GM18861 (cell line): Measurements from ENCODE around the gene GPRC5B.

Experiments used
- ATAC-seq: cut with Tn5 transposase; IDR thresholded peaks from one replicate; pipeline ENCODE4 v1.9.1; 2021; ENCODE audit not compliant: unreplicated experiment

The GPRC5B gene

DNA sequence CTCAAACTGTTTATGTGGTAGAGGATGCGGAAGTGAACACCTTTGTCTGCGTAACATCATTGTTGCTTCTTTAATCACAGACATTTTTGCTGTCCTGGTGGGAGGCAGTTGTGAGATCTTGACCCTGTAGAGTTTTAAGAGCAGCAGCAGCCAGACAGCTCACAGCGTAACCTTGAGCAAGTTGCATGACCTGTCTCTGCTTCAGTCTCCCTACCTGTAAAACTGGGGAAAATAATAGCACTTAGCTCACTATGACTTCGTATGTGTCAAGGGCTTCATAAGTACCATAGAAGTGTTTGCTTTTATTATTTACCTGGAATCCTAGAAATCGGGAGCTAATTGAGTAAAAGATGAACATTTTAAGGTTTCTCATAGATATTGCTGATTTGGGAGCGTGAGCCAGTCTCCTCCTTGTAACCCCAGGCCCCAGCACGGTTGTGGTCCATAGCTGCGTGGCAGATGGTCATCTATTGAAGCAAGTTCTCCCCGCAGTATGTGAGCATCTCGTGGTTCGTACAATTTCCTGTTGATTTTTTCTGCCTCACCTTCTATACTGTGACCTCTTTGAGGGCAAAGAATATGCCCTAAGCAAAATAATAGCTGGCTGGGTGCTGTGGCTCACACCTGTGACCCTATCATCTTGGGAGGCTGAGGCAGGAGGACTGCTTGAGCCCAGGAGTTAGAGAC is 34.4 kb downstream of the GPRC5B start:
- no peak for ATAC-seq

DNA sequence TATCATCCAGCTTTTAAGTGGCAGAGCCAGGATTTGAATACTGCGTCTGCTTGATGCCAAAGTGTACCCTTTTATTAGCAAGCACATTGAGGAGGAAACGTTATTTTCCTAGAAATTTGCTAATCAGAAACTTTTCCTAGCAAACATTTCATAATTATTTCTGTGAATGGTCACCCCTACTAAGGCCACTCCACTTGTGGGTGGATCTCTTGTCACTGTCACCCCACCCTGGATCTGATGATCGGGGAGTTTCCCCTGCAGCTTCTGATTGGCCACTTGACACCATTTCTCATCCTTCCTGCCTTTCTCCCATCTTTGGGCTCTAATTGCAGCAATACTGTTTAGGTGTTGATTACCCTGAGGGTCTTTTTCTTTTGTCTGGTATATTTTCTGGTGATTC is 35.9 kb downstream of the GPRC5B start:
- no peak for ATAC-seq

DNA sequence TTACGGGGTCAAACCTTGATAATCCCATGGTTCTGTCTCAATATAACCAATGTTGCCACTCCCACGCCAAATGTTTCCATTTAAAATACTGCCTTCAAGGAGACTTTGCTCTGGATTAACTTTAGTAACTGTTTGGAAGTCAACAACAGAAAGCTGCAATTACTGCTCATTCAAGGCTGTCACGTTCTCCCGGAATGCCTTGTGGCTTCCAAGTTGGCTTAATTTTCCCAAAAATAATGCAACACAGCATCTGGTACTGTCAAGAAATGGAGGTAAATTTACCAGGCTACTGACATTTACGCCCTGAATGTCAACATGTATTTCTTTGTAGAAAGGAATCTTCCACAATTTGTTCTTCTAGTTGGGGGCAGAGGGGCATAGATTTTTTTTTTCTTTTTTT is 38.2 kb downstream of the GPRC5B start:
- ATAC-seq: no peak

GRCh38 chr16:19844945-19845641 is 39.6 kb downstream of the GPRC5B start:
- no peak for ATAC-seq

DNA sequence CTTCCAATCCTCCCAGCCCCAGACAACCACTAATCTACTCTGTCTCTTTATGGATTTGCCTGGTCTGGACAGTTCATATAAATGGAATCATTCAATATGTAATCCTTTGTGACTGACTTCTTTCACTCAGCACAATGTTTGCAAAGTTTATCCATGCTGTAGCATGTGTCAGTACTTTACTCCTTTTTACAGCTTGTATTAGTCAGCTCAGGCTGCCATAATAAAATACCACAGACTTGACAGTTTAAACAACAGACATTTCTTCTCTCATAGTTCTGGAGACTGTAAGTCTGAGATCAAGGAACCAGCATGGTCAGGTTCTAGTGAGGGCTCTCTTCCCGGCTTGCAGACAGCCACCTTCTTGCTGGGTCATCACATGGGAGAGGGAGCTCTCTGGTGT is 41.3 kb downstream of the GPRC5B start:
- no peak for ATAC-seq

DNA sequence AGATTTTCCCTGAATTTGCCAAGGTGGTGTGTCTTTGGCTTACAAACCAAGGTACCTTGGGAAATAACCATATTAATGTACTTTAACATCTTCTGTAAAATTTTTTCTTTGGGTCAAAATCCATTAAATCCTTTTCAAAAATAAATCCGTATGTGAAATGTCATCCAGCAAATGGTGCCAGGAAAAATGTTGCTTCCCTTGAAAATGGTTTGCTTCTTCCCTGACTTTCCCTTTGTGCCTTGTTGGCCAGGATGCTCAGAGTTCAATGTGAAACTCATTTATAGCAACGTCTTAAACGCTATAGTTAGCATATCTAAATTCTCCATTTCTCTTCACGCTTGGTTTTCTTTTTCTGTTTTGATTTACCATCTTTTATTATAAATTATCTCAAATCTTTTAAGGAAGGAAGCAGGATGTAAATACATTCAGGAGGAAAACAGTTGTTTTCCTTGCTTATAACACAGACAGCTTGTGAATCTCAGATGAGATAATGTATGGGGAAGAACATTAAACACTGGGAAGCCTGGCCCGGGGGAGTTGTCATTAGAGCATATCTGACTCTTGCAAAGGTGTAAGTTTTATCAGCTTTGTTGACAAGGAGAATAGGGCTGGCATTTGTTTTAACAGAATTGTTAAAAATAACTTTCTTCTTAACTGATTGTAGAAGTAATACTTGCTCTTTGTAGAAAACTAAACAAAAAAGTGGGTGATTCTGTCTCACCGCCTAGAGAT is 42.1 kb downstream of the GPRC5B start:
- no peak for ATAC-seq

GRCh38 chr16:19841184-19841583 is 43.5 kb downstream of the GPRC5B start:
- no peak for ATAC-seq

DNA sequence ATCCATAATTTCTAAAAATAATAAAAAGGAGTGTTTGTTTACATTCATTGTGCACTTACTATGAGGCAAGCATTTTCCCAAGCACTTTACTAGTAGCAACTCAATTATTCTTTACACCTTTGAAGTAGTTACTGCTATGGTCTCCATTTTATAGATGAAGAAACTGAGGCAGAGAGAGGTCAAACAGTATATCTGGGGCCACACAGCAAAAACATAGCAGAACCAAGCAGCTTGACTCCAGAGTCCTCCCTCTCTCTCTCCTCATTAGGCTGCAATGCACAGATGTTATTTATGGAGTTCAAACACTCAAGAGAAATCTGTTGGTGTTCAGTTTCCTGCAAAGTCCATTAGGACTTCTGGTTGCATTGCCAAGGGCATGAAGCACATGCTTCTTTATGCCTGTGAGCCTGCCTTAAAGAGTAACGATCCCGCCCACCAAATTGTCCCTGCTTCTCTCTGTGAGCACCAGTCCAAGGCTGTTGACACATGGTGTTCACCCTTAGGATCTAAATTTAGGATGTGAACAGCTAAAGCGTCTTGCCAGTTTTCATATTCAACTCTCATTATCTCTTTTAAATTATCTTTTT is 44.0 kb downstream of the GPRC5B start:
- ATAC-seq: no peak

DNA sequence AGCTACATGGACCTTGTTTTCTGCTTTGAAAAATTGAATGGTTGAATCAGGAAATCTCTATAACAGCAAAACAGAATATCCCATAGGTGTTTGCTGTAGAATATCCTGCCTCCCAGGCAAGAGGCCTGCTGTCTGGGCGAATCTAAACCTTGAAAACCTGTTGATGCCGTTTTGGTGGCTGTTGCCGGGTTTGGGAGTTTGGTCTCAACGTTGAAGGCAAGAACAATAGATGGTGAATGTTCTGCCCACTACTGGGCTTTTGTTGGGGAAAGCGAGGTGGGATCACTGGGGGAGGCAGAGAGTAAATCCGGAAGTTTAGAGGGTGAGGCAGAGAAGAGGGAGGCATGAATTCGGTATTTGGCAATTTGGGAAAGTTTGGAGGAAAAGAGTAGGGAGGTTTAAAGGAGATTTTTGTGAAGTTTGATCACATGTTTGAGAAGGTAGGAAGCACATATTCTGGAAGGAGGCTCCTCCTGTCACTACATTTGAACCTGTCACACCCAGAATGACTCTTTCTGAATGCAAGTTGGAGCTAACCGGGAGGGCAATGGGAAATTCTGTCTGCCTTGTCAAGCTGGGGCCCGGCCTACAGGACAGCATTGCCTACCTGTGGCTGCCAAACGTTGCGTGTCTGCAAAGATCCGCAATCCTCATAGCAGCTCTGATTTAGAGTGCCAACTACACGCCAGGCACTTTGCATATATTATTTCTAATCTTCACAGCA is 46.5 kb downstream of the GPRC5B start:
- no peak for ATAC-seq

- no peak for ATAC-seq
Observed at GRCh38 chr16:19837331-19837980, 47.2 kb downstream of the GPRC5B start.

DNA sequence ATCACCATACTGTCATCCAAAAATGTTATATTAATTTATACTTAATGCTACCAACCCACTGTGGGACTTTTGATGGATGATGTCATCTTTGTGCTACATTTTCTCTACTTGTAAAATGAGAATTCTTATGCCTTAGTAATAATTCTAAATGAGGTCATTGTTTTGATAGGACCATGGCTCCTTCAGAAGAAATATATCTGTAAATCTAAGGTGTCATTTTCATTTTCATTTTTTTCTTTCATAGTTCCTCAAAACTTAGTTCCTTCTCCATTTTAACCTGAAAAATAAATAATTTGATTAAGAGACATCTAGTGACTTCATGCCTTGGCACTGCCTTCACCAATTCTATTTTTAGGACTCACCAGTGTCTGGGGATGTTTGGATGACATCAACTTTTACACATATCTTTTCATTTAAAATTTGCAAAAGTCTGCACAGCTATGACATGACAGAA is 48.7 kb downstream of the GPRC5B start:
- ATAC-seq: no peak

DNA sequence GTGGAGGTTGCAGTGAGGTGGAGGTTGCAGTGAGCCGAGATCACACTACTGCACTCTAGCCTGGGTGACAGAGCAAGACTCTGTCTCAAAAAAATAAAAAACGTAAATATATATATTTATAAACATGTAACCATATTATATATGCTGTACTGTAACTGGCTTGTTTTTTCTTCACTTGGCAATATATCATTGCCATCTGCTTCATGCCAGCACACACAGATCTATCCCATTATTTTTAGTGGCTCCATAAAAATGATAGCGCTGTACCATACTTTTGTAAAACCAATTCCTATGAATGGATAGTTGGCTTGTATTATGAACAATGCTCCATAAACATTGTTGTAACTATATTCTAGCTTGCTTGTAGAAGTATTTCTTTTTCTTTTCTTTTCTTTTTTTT is 49.5 kb downstream of the GPRC5B start:
- no peak for ATAC-seq

GRCh38 chr16:19833581-19833980 is 51.1 kb downstream of the GPRC5B start:
- no peak for ATAC-seq

GRCh38 chr16:19833176-19833575 is 51.5 kb downstream of the GPRC5B start:
- ATAC-seq: no peak

DNA sequence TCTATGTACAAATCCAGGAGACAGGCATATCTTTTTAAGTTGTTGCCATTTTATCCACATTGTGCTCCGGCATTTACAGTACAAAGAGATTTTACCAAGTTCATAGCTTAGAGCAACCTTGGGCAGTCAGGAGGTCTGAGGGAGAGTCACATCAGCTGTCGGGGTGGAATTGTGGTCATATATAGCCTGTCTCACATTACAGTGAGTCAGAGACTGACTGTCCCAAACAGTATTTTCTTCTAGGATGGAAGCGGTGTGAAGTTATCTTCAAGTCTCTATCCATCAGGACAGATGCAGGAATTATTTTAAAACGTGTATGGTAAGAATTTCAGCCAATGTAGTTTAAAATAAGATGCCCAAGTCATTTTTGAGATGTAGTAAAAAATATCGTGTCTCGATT is 53.0 kb downstream of the GPRC5B start:
- no peak for ATAC-seq

GRCh38 chr16:19830902-19831560 is 53.6 kb downstream of the GPRC5B start:
- ATAC-seq: no peak

- ATAC-seq: no peak
Observed at GRCh38 chr16:19829844-19830692, 54.6 kb downstream of the GPRC5B start.

DNA sequence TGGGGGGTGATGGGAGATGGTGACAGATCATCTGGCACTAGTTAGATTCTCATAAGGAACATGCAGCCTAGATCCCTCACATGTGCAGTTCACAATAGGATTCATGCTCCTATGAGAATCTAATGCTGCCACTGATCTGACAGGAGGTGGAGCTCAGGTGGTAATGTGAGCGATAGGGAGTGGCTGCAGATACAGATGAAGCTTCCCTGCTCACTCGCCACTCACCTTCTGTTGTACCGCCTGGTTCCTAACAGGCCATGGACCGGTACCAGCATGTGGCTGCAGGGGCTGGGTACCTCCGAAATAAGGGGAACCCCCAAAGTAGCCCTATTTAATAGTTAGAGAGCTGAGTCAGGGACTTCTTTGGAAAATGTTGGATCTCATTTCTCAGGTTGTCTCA is 60.4 kb downstream of the GPRC5B start:
- no peak for ATAC-seq

- no peak for ATAC-seq
Observed at GRCh38 chr16:19823322-19823721, 61.3 kb downstream of the GPRC5B start.
